ENCODE measurements around the gene GRAMD2B.

GRCh38 chr5:126391386-126391785, 31.8 kb upstream of the GRAMD2B start:
- no peak for TF ChIP-seq CTCF (IDR thresholded peaks at IDR 0.05)
- TF ChIP-seq POLR2A (IDR thresholded peaks at IDR 0.05) = no peak
- no peak for TF ChIP-seq POLR2AphosphoS5 (IDR thresholded peaks at IDR 0.05)

Measured in breast epithelium (tissue), 3 donors.